K562 (cell line): Measurements from ENCODE around the gene GLUL. TPM values are rescaled to one million over a fixed set of nuclear protein-coding genes. Genes with fewer than 3 reads are reported as not detected.
A peak's percentile ranks its signal among the peaks of the same experiment; 100 is the strongest.

ENCODE experiments used
- CBX2 ChIP-seq: fragments of 200-600 bp; sonication (generic); IDR thresholded peaks from one replicate; pipeline ENCODE4 v1.6.1; 2012; ENCODE audit warnings: mild to moderate bottlenecking, low read length, inconsistent platforms; ENCODE audit not compliant: insufficient read depth, poor library complexity, severe bottlenecking
- CREB5 ChIP-seq: fragments of 250-450 bp; sonication (Bioruptor Pico); IDR thresholded peaks from 2 replicates; pipeline ENCODE4 v1.5.0; 2020; ENCODE audit warnings: mild to moderate bottlenecking
- GATA2 ChIP-seq: sonication (generic); formaldehyde crosslinking; IDR thresholded peaks from 2 replicates; pipeline ENCODE4 v1.4.0; 2020; ENCODE audit warnings: mild to moderate bottlenecking, missing genetic modification reagents
- NBN ChIP-seq: fragments of 450-650 bp; IDR thresholded peaks from 2 replicates; pipeline ENCODE4 v1.6.1; 2016; ENCODE audit warnings: low read depth, mild to moderate bottlenecking
- NCOR1 ChIP-seq: fragments of 450-650 bp; IDR thresholded peaks from 2 replicates; pipeline ENCODE4 v1.6.1; 2016; ENCODE audit warnings: mild to moderate bottlenecking, moderate library complexity
- REST ChIP-seq, 2 experiments: fragments of 450-650 bp; formaldehyde crosslinking in 1 of 2; IDR thresholded peaks; 2 replicates each; pipeline versions ENCODE4 v1.4.0 to v1.6.1; 2014 to 2020; ENCODE audit warnings: mild to moderate bottlenecking in 2 of 2, borderline replicate concordance in 1 of 2, low read depth in 1 of 2
- SAFB ChIP-seq: fragments of 200-400 bp; formaldehyde crosslinking; IDR thresholded peaks from 2 replicates; pipeline ENCODE4 v1.6.1; 2017; ENCODE audit warnings: low read depth, low read length, borderline replicate concordance
- SMARCC2 ChIP-seq: fragments of 450-650 bp; IDR thresholded peaks from 2 replicates; pipeline ENCODE4 v1.6.1; 2017; ENCODE audit warnings: antibody characterized with exemption, moderate library complexity, mild to moderate bottlenecking, low read depth
- STAG1 ChIP-seq: sonication (generic); formaldehyde crosslinking; IDR thresholded peaks from 2 replicates; pipeline ENCODE4 v1.5.0; 2020; ENCODE audit warnings: missing genetic modification reagents, borderline replicate concordance
- TAF9B ChIP-seq: fragments of 450-650 bp; IDR thresholded peaks from 2 replicates; pipeline ENCODE4 v1.6.1; 2018; ENCODE audit warnings: mild to moderate bottlenecking; ENCODE audit not compliant: partially characterized antibody
- TCF15 ChIP-seq: fragments of 250-450 bp; sonication (Bioruptor Pico); IDR thresholded peaks from 2 replicates; pipeline ENCODE4 v1.8.0; 2022; ENCODE audit warnings: moderate library complexity, mild to moderate bottlenecking, inconsistent platforms
- XRCC3 ChIP-seq: fragments of 450-650 bp; IDR thresholded peaks from 2 replicates; pipeline ENCODE4 v1.6.1; 2017; ENCODE audit warnings: mild to moderate bottlenecking, moderate library complexity
- ZNF165 ChIP-seq: fragments of 250-450 bp; sonication (Bioruptor Pico); IDR thresholded peaks from 2 replicates; pipeline ENCODE4 v1.4.0; 2020; ENCODE audit warnings: borderline replicate concordance
- ZNF354B ChIP-seq: fragments of 250-450 bp; sonication (Bioruptor Pico); IDR thresholded peaks from 2 replicates; pipeline ENCODE4 v1.4.0; 2020
- ZNF41 ChIP-seq: fragments of 250-450 bp; sonication (Bioruptor Pico); conservative IDR thresholded peaks from 2 replicates; pipeline ENCODE4 v1.4.0; 2020; ENCODE audit warnings: mild to moderate bottlenecking
- ZNF507 ChIP-seq: conservative IDR thresholded peaks from 2 replicates; pipeline ENCODE4 v1.6.1; 2017; ENCODE audit warnings: missing genetic modification characterization, missing compliant biosample characterization
- ZNF586 ChIP-seq: fragments of 450-650 bp; formaldehyde crosslinking; conservative IDR thresholded peaks from 2 replicates; pipeline ENCODE4 v1.4.0; 2020; ENCODE audit warnings: mild to moderate bottlenecking, moderate library complexity
- ZNF644 ChIP-seq: fragments of 200-800 bp; sonication (Bioruptor generic); IDR thresholded peaks from 2 replicates; pipeline ENCODE4 v1.6.1; 2016; ENCODE audit warnings: low read depth, missing genetic modification characterization, missing compliant biosample characterization
- ZNF77 ChIP-seq: fragments of 250-450 bp; sonication (Bioruptor Pico); IDR thresholded peaks from 2 replicates; pipeline ENCODE4 v1.5.0; 2020
- polyA plus RNA-seq, 8 experiments: library from polyadenylated mRNA; depleted of rRNA in 4 of 8; stranded (reverse) in 5 of 8; unstranded in 3 of 8; fragments of >200 nt; fragmentation: Nextera tagmentation in 2 of 8; fragmentation: Illumina TruSeq in 1 of 8; extraction: Ambion mirVana in 2 of 8; extraction: Trizol in 1 of 8; gene quantifications; 2 replicates each; pipeline versions ENCODE4 v1.2.1 to v1.2.3, GENCODE V29; 2011 to 2014; ENCODE audit warnings: inconsistent platforms in 1 of 8, missing spikeins in 1 of 8
- total RNA-seq, 7 experiments: library from RNA; depleted of rRNA in 6 of 7; stranded (reverse); fragments of >200 nt in 6 of 7; fragmentation: Illumina TruSeq in 2 of 7; extraction: Trizol in 2 of 7; gene quantifications; 2 replicates each; pipeline versions ENCODE4 v1.2.1 to v1.2.3, GENCODE V29; 2011 to 2021; ENCODE audit warnings: low replicate concordance in 1 of 7

GLUL gene
- total and polyA plus RNA-seq, 9 of the 15 experiments (the other 6 are each of a cell fraction or from before 2014, with no cell fraction given): 1,088 to 4,222 (median 1,338) TPM

GRCh38 chr1:182337736-182338571, 53.6 kb downstream of the GLUL start (continued):
- TF ChIP-seq CREB5 (CRISPR knock-in tag): no peak
- peak; percentile 83; the same call in 1 of the 2 replicates for TF ChIP-seq TCF15
- TF ChIP-seq ZNF354B (CRISPR knock-in tag): no peak
- peak; percentile 55 for TF ChIP-seq TAF9B
- peak; percentile 96 for TF ChIP-seq NBN
- no peak for TF ChIP-seq XRCC3
- TF ChIP-seq CBX2: no peak
- peak; percentile 26; the same call in 1 of the 2 replicates for TF ChIP-seq REST (IDR thresholded peaks at IDR 0.05; ENCODE audit: borderline replicate concordance)
- TF ChIP-seq REST (CRISPR knock-in tag; IDR thresholded peaks at IDR 0.05; ENCODE audit: low read depth): peak; percentile 35; the same call in 1 of the 2 replicates
- no peak for TF ChIP-seq ZNF41 (CRISPR knock-in tag)
- no peak for TF ChIP-seq ZNF644 (tag)
- TF ChIP-seq SMARCC2: 0 out of 2 replicates have a peak, but pooled peaks have one; percentile 52
- TF ChIP-seq STAG1 (CRISPR knock-in tag): no peak
- no peak for TF ChIP-seq ZNF77 (CRISPR knock-in tag)
- TF ChIP-seq ZNF165 (CRISPR knock-in tag): peak; percentile 86
- peak; percentile 92 for TF ChIP-seq GATA2 (CRISPR knock-in tag)
- no peak for TF ChIP-seq SAFB
- no peak for TF ChIP-seq ZNF507 (tag)
- TF ChIP-seq NCOR1: peak; percentile 92
- TF ChIP-seq ZNF586: peak; percentile 78; the same call in 1 of the 2 replicates
